GM18526 (cell line): ENCODE data around the gene PPM1L.

ENCODE experiments used
- POLR2A ChIP-seq: IDR thresholded peaks from 3 replicates; pipeline ENCODE4 v1.6.1; 2011; ENCODE audit not compliant: insufficient read length; ENCODE audit errors: extremely low read depth

PPM1L gene

DNA sequence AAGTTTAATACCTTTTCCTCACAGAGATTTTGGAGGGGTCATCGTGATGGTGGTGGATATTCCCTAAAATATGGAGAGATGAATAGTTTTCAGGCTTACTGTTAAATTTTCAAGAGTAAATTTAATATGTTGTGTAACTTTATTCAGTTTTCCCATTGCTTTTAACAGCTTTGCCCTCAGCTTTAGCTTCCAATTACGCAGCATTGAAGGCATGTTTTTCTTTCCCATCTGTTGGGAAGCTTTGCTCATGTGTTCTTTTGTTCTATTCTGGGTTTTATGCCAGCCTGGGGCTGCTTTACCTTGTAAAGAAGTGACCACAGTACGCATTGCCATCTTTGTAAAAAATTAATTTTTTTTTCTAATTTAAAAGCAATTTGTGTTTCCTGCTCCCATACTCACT is 197.7 kb downstream of the PPM1L start:
- TF ChIP-seq POLR2A = no peak

DNA sequence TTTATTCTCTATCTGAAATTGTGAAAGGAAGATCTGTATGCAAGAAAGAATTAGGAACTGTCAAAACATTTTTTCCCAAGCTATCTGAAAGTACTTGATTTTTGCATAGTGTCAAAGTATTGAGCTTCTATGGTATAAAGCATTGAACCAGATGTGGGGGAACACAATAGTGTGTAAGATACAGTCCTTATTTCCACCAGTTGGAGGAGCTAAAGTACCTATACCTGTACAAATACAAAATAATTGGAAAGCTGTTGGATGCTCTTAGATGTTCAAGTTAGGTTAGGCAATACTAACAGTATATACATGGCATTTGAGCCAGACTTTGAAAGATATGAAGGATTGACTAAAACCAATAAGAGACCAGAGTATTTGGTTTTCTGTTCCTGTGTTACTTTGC is 200.8 kb downstream of the PPM1L start:
- TF ChIP-seq POLR2A = no peak

DNA sequence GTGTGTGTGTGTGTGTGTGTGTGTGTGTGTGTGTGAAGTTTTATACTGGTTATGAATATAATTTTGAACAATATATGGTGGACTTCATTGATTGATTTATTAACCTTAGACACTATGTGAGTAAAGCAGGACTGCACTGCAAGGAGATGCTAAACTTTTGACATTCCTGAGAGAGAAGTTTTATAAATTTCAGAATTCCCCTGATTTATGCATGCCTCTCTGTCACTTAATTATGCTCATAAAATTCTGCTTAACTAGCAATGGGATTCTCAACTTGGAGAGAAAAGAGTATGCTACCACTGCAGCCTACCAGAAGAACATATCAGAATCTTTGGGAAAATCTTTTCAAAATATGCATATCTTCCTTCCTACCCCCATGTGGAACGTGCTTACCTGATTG is 204.5 kb downstream of the PPM1L start:
- TF ChIP-seq POLR2A = no peak

DNA sequence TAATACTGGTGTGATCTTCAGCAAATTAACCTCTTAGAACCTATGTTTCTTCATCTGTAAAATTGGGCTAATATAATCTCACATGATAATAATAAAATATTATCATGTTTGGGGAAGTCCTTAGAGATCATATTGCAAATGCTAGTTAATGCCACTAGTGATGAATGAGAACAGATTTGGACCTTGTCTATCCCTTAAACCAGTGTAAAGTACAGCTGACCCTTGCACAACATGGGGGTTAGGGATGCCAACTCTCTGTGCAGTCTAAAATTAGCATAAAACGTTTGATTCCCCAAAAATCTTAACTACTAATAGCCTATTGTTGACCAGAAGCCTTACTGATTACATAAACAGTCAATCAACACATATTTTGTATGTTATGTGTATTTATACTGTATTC is 207.9 kb downstream of the PPM1L start:
- TF ChIP-seq POLR2A = no peak

DNA sequence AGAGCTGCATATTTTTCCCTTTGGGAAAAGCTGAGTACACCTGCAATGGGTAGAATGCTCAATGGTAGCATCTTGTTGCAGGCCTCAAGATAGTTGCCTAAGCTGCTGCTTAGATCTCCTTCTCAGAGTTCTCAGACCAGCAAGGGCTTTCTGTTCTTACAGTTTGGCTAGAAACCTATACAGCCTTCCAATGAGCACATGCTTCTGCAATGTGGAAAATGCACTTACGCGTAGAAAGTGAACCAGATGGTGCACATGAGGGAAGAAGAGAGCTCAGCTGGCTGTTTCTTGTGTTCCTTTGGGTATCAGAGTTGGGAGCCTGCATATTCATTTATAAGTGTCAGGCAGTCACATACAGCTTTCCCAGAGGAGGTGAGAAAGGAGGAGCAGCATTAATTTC is 212.7 kb downstream of the PPM1L start:
- TF ChIP-seq POLR2A = no peak

DNA sequence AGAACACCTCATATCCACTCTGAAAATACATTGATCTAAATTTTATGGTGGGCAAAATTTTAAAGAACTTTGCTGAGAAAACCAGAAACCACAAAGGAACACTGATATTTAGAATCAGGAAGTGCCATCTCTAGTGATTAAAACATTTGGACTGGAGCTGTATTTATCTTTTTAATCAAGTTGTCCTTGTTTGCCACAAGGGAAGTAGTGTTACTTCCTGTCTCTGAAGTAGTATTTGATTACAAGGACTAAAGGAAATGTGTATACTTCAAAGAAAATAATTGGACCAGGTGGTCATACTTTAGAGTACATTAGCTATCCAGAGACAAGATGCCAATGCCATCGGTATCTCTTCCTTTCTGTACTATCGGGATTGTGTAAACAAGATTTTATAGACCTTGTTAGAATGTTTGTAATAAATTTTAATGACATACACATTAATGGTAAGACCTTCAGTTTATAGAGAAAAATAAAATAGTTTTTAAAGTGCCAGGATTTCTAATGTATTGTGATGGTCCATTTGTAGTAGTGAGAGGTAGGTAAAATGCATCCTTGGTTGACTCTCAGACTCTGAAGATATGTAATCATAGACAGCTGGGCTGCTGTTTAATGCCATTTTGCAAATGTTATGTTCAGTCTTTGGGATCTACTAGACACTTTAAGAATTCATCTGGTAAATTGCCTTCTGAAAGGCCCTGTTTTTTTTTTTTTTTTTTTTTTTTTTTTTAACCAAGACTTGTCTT is 217.2 kb downstream of the PPM1L start:
- no peak for TF ChIP-seq POLR2A

DNA sequence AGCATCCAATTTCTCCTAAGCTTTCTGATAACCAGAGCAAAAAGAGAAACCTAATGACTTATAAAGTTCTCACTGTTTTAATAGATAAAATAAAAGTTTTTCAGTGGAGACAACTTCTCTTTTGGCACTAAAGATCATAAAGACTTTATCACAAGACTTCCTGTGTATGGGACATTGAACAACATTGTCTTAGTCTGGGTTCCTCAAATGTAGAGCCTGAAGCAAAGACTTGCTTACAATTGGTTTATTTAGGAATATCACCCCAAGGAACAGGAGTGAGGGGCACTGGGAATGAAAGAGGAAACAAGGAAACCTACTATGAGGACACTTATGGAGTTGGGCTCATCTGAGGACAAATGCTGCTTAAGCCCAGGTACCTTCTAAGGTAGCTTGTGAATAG is 221.7 kb downstream of the PPM1L start:
- TF ChIP-seq POLR2A = no peak

DNA sequence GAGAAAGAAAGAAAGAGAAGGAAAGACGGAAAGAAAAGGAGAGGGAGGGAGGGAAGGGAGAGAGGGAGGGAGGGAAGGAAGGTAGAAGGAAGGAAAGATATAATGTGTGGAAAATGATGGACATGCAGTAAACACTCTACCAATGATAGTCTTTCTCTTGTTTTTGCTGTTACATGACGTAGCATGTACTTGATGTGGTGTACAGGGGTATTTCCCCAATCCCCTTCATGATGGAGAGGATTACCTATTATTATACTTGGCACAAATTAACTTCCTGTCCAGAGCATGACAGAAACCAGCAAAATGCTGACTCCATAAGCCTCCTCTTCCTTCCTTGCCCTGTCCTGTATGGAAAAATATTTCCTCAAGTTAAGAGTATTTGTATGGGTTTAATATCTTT is 224.7 kb downstream of the PPM1L start:
- TF ChIP-seq POLR2A = no peak

DNA sequence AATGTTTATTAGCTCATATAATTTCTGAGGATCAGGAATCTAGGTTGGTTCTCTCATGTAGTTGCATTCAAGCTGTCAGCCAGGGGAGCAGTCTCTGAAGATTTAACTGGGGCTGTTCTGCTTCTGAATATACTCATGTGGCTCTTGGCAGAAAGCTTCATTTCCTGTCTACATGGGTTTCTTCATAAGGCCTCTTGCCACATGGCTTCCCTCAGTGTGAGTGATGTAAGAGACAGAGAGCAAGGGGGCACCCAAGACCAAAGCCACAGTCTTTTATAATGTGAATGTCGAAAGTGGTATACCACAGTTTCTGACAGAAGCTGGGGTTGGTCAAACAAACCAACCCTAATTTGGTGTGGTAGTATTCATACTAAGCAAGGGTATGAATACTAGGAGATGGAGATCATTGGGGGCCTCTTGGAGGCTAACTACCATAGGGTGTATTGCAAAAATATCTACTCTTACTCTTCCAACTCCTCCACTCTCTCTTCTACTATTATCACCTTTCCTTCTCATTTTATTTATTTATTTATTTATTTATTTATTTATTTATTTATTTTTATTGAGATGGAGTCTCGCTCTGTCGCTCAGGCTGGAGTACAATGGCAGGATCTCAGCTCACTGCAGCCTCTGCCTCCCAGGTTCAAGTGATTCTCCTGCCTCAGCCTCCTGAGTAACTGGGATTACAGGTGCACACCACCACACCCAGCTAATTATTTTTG is 225.3 kb downstream of the PPM1L start:
- TF ChIP-seq POLR2A = no peak

DNA sequence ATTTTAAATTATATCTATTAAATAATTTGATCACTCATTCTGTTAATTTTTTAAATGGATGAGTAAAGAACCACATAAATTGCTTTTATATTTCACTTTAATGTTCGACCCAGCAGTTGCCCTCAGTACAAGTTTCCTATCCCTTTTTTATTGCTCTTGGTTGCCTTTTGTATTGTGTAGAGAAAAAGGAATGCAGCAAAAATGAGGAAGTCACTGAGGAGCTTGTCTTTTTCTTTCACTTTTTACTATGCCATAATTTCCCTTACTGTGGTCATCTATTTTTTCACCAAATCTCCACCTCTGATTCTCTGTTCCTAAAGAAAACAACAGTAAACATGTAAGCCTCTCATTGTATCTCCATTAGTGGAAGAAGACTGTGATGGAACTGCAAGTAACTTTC is 226.5 kb downstream of the PPM1L start:
- TF ChIP-seq POLR2A = no peak

DNA sequence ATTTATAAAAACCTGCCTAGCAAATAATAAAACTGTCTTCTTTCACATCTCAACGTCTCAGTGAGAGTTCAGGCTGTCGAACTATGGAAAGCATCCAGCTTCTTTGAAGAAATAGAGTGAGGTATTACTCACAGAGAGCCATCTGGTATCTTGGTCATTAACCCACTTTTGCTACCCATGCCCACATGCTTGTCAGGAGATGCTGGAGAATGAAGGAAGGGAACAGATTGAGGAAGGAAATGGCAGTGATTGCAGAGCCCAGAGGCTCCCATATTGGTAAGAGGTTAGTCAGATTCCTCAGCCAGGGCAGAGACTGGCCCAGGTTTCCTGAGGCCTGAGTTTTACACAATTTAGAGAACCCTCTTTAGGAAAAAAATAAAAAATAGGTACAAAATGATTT is 230.0 kb downstream of the PPM1L start:
- no peak for TF ChIP-seq POLR2A

DNA sequence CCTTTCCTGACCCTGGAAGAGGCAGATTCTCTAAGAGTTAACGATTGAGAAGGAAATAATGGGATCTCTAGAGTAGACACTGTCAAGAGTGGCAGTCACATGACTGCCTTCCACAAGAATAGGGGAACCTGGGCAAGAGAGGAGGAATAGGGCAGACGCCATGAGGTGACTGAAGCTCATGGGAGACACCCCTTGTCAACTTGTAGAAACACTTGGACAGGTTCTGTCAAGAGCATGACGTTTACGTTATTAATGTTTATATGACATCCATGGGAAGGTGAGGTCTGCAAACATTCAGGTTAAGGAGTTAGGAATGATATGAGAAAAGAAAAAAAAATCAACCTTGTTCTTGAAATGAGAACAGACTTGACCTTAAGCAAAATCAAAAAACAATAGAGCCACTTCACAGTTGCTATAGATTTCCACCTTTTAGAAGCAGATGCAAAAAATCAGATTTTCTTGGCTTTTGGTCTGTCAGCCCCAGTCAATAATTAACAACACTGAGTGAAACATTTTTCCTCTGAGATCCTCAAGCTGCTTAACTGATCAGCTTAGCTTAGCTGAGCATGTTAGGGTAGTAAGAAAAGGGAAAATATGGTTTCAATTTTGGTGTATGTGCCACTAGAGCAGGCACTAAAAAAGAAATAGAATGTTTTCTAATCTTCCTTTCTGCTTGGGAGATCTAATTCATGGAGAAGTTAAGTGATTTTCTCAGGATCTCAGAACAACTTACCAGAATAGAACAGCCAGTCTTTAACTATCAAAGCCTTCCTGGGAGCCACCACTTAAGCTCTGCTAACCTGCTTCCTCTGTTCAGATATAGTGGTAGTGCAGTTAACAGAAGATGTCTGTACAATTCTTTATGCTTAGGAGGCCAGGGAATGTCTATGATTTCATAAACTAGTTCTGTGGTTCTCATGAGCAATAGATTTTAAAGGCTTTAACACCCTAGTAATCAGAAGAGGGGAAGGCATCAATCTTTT is 232.2 kb downstream of the PPM1L start:
- no peak for TF ChIP-seq POLR2A

DNA sequence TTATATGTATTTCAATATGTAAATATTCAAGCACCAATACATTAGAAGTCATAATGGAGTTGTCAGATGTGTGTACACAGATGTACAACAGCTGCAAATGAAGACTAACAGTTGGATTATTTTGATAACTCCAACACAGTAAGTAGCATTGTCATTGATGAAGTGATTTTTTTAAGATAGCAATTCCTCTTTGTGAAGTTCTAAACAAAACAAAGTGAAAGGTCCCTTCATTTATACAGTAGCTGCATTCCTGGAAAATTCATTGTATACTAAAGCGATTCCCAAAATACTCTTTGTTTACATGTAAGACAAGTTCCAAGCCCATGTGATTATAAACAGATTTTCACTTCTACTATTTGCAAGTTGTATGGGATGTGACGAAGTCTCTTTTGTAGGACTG is 234.4 kb downstream of the PPM1L start:
- no peak for TF ChIP-seq POLR2A

DNA sequence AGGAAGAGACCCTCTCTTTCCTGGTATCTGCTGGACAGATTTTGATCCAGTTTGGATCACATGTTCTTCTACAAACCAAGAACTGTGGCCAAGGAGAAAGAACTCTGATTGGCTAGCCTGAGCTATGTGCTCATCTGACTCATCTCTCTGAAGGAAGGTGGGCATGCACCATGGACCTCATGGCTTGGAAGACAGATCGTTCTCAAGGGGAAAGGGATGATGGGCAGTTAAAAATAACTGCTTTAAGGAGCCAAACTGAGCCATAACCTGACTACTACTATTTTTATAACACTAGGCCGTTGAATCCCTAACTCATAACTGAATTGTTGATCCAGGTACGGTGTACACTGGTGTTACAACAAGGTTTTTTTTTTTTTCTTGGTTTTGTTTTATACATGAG is 236.7 kb downstream of the PPM1L start:
- TF ChIP-seq POLR2A = no peak

DNA sequence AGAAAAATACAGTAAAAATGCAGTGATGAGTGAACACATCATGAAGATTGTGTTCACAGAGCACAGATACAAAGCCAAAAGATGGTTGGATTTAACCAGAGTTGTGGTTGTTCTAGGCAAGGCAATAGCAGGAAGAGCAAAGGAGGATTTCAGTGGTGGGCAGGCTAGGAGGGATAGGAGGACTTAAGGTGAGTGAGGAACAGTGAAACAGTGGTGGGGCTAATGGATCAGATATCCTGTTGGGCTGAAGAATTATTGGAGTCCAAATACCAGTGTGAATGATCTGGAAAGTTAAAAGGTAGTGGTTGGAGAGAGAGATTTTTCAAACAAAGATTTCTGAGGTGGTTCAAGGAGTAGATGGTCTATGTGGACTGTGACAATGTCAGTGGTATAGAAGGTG is 240.8 kb downstream of the PPM1L start:
- no peak for TF ChIP-seq POLR2A

DNA sequence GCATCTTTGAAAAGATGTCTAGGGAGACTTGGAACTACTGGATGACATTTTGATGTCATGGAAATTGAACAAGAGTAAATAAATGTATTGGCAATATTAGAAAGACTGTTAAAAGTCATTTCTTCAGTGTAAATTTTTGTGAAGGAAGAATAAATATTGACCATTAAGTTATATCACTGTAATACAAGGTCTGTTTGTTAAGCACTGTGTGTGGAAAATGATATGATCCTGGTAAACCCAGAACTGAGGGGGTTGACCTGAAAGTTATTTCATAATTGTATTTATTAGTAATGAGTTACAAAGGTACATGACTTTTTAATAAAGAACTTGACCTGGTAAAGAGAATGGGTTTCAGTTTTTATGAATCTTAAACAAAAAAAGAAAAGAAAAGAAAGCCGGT is 242.6 kb downstream of the PPM1L start:
- no peak for TF ChIP-seq POLR2A
